Fibroblast of skin of right quadriceps (primary cell): ENCODE measurements around the gene TPPP2.
"Not testable (repeated sequence)": the region's sequence is repeated elsewhere in the genome, so short reads cannot be mapped to it uniquely, and the experiment has no call there.

Source experiments
- DNase-seq: peaks from one replicate; pipeline ENCODE4 v3.0.0-alpha.2; 2013

TPPP2 gene

GRCh38 chr14:21039585-21040369 lies 9.8 kb downstream of the TPPP2 start:
- DNase-seq, result peak; percentile 61

DNA sequence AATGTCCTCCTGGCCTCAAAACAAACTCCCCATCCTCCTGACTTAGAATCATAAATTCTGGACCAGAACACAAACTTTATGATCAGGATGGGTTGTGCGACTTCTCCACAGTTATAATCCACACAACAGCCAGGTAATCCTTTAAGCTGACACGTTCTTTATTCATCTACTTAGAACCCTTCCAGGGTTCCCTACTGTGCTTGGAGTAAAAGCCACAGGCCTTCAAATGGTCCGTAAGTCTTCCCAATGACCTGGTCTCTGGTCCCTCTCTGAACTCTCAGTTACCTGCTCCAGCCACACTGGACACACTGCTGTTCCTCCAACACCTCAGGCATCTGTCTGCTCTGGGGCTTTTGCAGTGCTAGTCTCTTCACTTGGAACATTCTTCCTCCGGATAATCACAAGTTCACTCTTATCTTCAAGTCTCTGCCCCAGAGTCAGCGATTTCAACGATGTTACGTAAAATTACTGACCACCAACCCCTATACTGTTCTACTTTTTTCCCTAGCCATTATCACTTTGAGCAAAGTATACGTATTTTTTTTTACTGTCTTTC lies 10.4 kb downstream of the TPPP2 start:
- no peak for DNase-seq

DNA sequence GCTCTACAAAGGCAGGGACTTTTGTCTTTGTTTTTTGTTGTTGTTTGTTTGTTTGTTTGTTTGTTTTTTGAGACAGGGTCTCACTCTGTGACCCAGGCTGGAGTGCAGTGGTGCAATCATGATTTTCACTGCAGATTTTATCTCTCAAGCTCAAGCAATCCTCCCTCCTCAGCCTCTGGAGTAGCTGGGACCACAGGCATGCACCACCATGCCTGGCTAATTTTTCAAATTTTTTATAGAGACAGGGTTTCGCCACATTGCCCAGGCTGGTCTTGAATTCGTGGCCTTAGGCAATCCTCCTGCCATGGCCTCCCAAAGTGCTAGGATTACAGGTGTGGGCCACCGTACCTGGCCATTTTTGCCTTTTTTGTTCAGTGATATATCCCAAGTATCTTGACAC lies 10.9 kb downstream of the TPPP2 start:
- not testable (repeated sequence) for DNase-seq

DNA sequence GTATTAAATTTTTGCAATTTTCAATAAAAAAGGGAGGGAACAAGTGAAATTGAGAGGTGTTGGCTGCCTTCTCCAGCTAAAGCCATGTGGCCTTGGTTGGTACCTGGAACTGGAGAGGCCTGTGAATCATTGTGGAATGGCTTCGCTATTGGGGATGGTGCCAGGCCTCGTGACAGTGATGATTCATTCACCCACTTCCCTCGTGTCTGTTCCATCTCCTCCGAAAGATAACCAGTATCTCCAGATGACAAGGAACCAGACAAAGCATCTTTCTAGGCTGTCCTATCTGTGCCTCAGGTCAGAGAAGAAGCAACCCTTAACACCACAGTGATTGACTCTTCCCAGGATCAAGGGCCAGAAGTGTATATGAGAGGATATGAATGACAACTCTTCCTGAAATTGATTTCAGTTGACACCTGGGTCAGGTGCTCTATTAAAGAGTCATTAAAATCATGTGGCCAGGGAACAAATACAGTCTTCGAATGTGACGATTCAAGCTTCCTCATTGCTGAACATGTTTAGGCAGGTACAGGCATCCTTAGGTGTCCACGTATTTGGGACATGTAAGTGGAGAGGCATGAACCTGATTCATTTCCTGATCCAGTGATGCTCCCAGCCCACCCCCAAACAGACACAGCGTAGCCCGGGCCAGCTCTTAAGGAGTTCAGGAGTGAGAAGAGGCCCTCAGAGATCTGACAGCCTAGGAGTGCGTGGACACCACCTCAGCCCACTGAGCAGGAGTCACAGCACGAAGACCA lies 11.8 kb downstream of the TPPP2 start, which contains the start of gene RNASE7:
TSS of gene RNASE7 (plus strand) at position 687 of the 758 bp plus-strand sequence. CDS start 631 bp downstream, outside the sequence.
- DNase-seq, result no peak

GRCh38 chr14:21042918-21043317 lies 12.9 kb downstream of the TPPP2 start:
- no peak for DNase-seq

- no peak for DNase-seq
Measured at GRCh38 chr14:21043387-21043973, 13.5 kb downstream of the TPPP2 start.

- DNase-seq, result no peak
Measured at GRCh38 chr14:21043974-21044618, 14.1 kb downstream of the TPPP2 start.

GRCh38 chr14:21047378-21047781 lies 17.4 kb downstream of the TPPP2 start:
- peak; percentile 29 for DNase-seq

DNA sequence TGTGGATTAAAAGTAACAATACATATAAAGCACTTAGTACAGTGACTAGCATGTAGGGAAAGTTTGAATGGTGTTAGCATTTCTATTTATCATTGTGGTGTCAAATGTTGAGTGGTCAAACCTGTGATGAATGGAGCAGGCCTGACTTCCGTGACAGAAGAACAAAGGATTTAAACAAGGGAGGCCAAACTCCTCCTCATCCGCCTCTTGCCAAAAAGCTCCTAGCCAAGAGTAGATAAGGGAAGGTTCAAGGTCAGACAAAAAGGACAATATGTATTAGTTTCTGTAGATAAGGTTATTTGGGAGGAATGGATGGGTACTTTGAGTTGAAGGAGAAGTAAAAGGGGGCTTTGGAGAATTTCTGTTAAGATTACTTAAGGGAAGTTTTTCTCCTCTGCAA lies 18.6 kb downstream of the TPPP2 start:
- no peak for DNase-seq

DNA sequence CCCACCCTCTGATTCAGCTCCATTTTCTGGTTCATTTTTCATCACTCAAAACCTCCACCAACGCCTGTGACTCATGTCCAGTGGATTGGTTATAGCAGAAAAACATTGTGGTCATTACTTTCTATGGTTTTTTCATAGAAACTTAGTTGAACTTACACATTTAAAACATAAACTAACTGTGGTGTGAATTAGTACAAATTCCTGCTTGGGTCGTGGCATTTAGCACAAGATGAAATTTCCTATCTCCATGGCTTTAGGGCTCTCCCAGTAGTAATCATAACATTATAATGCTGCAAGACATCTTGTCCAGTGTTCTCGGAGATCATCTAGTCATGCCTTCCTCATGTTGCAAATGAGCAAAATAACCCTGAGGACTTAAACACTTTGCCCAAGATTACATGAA lies 19.3 kb downstream of the TPPP2 start:
- peak; percentile 39 for DNase-seq

- no peak for DNase-seq
Measured at GRCh38 chr14:21050597-21050996, 20.6 kb downstream of the TPPP2 start.

DNA sequence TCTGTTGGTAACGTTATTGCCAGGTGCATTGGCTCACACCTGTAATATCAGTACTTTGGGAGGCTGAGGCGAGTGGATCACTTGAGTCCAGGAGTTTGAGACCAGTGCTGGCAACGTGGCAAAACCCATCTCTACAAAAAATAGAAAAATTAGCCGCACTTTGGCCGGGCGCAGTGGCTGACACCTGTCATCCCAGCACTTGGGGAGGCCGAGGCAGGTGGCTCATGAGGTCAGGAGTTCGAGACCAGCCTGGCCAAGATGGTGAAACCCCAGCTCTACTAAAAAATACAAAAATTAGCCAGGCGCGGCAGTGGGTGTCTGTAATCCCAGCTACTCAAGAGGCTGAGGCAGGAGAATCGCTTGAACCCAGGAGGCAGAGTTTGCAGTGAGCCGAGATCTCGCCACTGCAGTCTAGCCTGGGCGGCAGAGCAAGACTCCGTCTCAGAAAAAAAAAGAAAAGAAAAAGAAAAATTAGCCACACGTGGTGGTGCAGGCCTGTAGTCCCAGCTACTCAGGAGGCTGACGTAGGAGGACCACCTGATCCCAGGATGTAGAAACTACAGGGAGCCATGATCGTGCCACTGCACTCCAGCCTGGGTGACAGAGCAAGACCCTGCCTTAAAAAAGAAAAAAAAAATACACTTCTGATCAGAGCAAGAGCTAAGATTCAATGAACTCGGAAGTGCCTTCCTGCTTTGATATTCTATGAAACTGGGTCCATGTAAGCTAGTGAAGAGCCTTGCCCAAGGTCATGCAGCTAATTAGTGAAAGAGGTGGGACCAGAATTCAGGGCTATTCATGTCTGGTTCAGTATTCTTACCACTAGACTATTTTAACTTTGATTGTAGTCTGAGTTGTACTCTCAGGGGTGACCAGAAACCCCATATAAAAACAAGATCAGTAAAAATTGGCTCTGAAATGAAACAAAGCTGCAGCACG lies 23.4 kb downstream of the TPPP2 start:
- no peak for DNase-seq

DNA sequence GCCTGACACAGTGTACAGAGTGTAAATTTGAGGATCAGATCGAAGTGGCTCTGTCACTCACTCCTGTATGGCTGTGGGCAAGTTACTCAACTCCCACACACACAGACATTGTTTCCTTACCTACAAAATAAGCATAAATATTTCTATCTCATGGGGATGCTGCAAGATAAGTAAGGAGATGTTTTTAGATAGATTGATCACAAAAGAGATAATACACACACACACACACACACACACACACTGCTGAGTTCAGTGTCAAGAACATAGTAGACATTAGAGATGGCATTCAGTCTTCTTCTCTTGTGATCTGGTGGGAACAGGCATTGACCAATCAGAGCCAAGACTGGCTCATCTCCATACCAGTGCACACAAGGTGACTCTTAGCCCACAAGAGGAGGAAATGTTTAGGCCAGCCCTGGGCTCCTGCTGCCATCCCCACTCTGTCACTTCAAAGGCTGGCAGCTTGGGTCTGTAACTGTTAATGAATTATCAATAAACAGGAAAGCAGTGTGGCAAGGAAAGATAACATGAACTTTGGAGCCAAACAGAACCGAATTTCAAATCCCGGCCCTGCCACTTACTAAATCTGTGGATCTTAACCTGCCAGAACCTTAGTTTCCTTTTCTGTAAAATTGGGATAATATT lies 24.2 kb downstream of the TPPP2 start:
- DNase-seq, result no peak

DNA sequence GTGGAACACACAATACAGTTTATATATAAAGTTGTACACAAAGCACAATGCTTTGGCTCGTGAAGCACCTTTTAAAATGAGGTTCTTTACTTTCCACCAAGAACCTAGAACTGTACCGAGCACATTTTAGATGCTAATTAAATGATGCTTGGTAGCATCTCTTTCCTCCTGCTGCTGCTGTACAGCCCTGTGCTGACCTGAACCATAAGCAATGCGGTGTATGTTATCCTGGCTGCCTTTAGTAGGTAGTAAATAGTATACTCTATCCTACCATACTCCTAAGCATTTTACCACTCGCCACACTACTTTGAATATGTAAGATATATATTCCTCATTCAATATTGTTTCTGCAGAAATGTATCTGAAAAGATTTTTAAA lies 24.7 kb downstream of the TPPP2 start:
- DNase-seq, result no peak

- DNase-seq, result no peak
Measured at GRCh38 chr14:21055432-21056117, 25.6 kb downstream of the TPPP2 start.

DNA sequence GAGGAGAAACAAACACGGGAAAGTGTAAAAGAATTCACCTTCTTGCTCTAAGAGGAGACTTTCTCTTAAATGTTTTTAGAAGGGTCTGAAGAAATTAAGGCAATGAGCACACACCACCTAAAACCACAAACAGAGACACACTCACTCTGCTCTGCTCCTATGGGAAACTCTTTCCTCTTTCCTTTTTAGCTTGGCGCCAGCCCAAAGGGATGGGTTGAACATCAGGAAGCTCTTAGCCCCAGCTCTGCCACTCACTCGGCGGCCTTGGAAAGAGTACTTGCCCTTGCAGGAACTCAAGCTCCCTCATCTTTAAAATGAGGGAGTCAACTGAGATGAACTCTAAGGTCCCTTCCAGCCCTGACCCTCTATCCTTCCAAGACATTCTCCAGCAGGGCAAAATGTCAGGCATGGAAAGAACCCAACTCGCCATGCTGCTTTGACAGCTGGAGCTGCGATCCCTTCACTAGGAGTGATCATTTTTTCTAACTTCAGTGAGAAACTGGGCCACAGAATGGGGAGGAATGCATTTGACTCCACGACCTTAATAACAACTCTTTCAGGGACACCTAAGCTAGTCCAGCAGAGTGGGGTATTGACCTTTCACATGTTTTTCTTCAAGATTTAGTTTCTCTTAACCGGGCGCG lies 26.6 kb downstream of the TPPP2 start:
- DNase-seq, result peak; percentile 73

- no peak for DNase-seq
Measured at GRCh38 chr14:21057803-21058675, 28.0 kb downstream of the TPPP2 start, which contains the start of gene RNASE8. Gene RNASE8, plus strand, starts transcription at chr14:21057822. Its CDS starts 71 bp downstream, at chr14:21057893.

DNA sequence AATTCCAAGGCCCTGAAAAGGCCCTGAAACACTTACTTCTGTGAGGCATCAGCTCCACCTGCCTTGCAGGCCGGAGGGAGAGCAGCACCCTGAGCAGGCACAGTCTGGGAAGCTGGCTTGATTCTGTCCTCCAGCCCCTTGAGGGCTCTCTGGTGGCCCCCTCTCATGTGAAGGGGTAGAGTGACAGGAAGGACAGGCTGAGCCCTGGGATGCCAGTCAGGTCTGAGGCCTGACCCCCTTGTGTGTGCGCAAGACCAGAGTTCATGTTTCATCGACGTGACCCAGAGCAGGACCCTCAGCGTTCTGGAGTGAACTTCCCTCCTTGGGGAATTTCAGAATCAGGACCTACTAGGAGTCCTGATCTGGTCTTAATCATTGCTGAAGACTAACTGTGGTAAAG lies 28.9 kb downstream of the TPPP2 start:
- no peak for DNase-seq
